ENCODE measurements around the gene PRCC. TPM values are rescaled to one million over a fixed set of nuclear protein-coding genes. Genes with fewer than 3 reads are reported as not detected.

Gene PRCC
- total and polyA plus RNA-seq, 2 of the 4 experiments (the other 2 are of a cell fraction) = 10.6 to 59.6 TPM

GRCh38 chr1:156766298-156767100, 836 bp upstream of the PRCC start:
- peak; percentile 5 for ATAC-seq (ENCODE audit: low read depth)
- TF ChIP-seq RFX5 (IDR thresholded peaks at IDR 0.05; ENCODE audit: low read depth, low read length) (no peak), CHD1 (IDR thresholded peaks at IDR 0.05; ENCODE audit: low read depth, low read length) (no peak), NFE2L2 (IDR thresholded peaks at IDR 0.05; ENCODE audit: low read depth, low read length) (no peak), BHLHE40 (IDR thresholded peaks at IDR 0.05; ENCODE audit: low read depth, low read length) (no peak), POLR2A (IDR thresholded peaks at IDR 0.05; ENCODE audit: low read depth, low read length) (no peak), CEBPB (IDR thresholded peaks at IDR 0.05; ENCODE audit: low read depth, low read length) (no peak), MAFK (IDR thresholded peaks at IDR 0.05; ENCODE audit: low read depth, low read length) (no peak), ELK1 (IDR thresholded peaks at IDR 0.05; ENCODE audit: borderline replicate concordance, low read depth, low read length) (no peak), SMC3 (IDR thresholded peaks at IDR 0.05; ENCODE audit: low read depth, low read length) (no peak), RCOR1 (IDR thresholded peaks at IDR 0.05; ENCODE audit: insufficient replicate concordance, low read length) (no peak), RAD21 (IDR thresholded peaks at IDR 0.05; ENCODE audit: low read length) (no peak), FOS (IDR thresholded peaks at IDR 0.05; ENCODE audit: low read depth, low read length) (no peak)
- TF ChIP-seq, protein P1, sequence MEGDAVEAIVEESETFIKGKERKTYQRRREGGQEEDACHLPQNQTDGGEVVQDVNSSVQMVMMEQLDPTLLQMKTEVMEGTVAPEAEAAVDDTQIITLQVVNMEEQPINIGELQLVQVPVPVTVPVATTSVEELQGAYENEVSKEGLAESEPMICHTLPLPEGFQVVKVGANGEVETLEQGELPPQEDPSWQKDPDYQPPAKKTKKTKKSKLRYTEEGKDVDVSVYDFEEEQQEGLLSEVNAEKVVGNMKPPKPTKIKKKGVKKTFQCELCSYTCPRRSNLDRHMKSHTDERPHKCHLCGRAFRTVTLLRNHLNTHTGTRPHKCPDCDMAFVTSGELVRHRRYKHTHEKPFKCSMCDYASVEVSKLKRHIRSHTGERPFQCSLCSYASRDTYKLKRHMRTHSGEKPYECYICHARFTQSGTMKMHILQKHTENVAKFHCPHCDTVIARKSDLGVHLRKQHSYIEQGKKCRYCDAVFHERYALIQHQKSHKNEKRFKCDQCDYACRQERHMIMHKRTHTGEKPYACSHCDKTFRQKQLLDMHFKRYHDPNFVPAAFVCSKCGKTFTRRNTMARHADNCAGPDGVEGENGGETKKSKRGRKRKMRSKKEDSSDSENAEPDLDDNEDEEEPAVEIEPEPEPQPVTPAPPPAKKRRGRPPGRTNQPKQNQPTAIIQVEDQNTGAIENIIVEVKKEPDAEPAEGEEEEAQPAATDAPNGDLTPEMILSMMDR (conservative IDR thresholded peaks at IDR 0.05; ENCODE audit: low read depth, low read length) = no peak
- TF ChIP-seq, protein P2, sequence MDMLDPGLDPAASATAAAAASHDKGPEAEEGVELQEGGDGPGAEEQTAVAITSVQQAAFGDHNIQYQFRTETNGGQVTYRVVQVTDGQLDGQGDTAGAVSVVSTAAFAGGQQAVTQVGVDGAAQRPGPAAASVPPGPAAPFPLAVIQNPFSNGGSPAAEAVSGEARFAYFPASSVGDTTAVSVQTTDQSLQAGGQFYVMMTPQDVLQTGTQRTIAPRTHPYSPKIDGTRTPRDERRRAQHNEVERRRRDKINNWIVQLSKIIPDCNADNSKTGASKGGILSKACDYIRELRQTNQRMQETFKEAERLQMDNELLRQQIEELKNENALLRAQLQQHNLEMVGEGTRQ (IDR thresholded peaks at IDR 0.05; ENCODE audit: low read depth, low read length) = no peak

More at GRCh38 chr1:156766298-156767100, 836 bp upstream of the PRCC start:
- Histone ChIP-seq H2AFZ (replicated peaks; ENCODE audit: low read length, poor library complexity) (peak overlapping the region; percentile 82), H3K14ac (replicated peaks; ENCODE audit: low read depth, low read length) (peak overlapping the region; percentile 84), H2AK5ac (ENCODE audit: low read depth, low read length) (peak overlapping the region; percentile 86), H4K20me1 (ENCODE audit: insufficient read depth, low read length) (peaks cover 24% of the 10 kb centered on the region), H4K91ac (ENCODE audit: insufficient read depth, low read depth, low read length) (peak overlapping the region; percentile 82), H3K27me3 (ENCODE audit: control insufficient read depth, insufficient read depth, low read length) (no peaks in the 10 kb centered on the region), H3K27ac (ENCODE audit: insufficient read depth, low read length) (peak overlapping the region; percentile 61), H3K4me1 (ENCODE audit: control insufficient read depth, insufficient read depth, low read length) (peaks cover 5% of the 10 kb centered on the region), H3K4me2 (ENCODE audit: low read depth, low read length) (peak overlapping the region; percentile 83), H3K4me3 (ENCODE audit: insufficient read depth, low read depth, low read length) (peak overlapping the region; percentile 71), H2BK5ac (ENCODE audit: low read depth, low read length, poor library complexity, severe bottlenecking) (peak overlapping the region; percentile 64), H3K4ac (ENCODE audit: low read depth, low read length) (peak overlapping the region; percentile 88), H3K79me1 (ENCODE audit: low read depth in 1 of 2, low read length in 2 of 2) (peaks cover 10 to 44% of the 10 kb centered on the region in 2 experiments; a peak in 3 of 4 replicates), H3K9ac (ENCODE audit: low read depth, low read length) (peak overlapping the region; percentile 76), H3K18ac (ENCODE audit: low read depth, low read length) (peak overlapping the region; percentile 20), H4K8ac (ENCODE audit: low read depth in 2 of 2, low read length in 2 of 2) (peak overlapping the region; percentile 97 to 98), H4K5ac (ENCODE audit: low read depth, low read length) (peak overlapping the region; percentile 83), H3K9me3 (ENCODE audit: control insufficient read depth, insufficient read depth, low read length) (no peaks in the 10 kb centered on the region), H3K23ac (ENCODE audit: low read depth, low read length) (peak overlapping the region; percentile 73), H2BK15ac (ENCODE audit: low read depth, low read length) (peak overlapping the region; percentile 45; the same call in 1 of the 3 replicates), H2BK20ac (ENCODE audit: low read depth, low read length) (peak overlapping the region; percentile 29; the same call in 1 of the 2 replicates), H3K36me3 (ENCODE audit: control insufficient read depth, insufficient read depth, low read length) (peaks cover 2% of the 10 kb centered on the region; the same call in 1 of the 2 replicates), H2BK120ac (ENCODE audit: low read depth, low read length) (peak overlapping the region; percentile 45), H3K9me1 (ENCODE audit: insufficient read depth, low read length) (peaks cover 3% of the 10 kb centered on the region; the same call in 1 of the 2 replicates), H2AK9ac (replicated peaks; ENCODE audit: low read depth, low read length, poor library complexity) (peak overlapping the region; percentile 88), H3K56ac (ENCODE audit: extremely low read depth, insufficient read depth, low read length) (peak overlapping the region; percentile 74)
- ChIA-PET CTCF (interaction anchor here (1.1 to 1.9 kb wide), 3 partner anchors 13 to 77 kb away, joined by 3 to 8 read pairs (median 5); no protein-coding TSS in a partner anchor), POLR2A (ENCODE audit: unreplicated experiment) (interaction anchor here (1.4 to 2.1 kb wide), 2 partner anchors 15 to 25 kb away, joined by 7 to 18 read pairs; partner anchors contain the start of genes HDGF and MRPL24)
- dilution Hi-C loops (cut with HindIII; ENCODE audit: low sequenced_read_pairs, unreplicated experiment) (no loop called here), in situ Hi-C loops (cut with MboI; ENCODE audit: low sequenced_read_pairs) (no loop called here), intact Hi-C loops (cut with micrococcal nuclease) (loop anchor here (1.0 to 2.0 kb wide), 3 partner anchors 14 to 40 kb away; partner anchors contain the start of gene MRPL24)
- DNase-seq = no peak
- BruUV-seq (replicated peaks) = no TSS peak
- 20% methylated on average over 6 of the region's 14 CpGs; no CpG with 5 or more reads in 1 of the 2 experiments for WGBS, 2 experiments (ENCODE audit: extremely low coverage in 2 of 2, insufficient read length in 1 of 2)

Data from IMR-90 (cell line).